ENCODE results near the gene ARL4D.
"Not testable (repeated sequence)": the region's sequence is repeated elsewhere in the genome, so short reads cannot be mapped to it uniquely, and the experiment has no call there.

The ARL4D gene

DNA sequence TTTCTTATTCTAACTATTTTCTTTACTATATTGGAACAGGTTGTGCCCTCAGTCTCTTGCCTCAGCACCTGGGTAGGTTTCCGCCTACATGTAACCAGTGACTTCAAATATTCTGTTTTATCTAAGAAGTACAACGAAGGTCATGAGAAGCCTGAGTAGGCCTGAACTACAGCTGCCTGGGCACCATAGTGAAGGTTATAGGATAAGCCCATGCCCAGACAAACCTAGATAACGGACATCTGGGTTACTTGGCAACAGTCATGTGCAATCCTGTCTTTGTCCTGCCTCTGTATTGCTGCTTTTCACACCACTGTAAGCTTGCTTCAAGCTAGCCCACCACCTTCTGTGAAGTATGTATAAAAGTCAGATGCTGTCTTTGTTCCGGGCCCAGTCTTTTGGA, 25.4 kb upstream of the ARL4D start:
- Histone ChIP-seq H3K36me3 (ENCODE audit: low read depth) (no peaks in the 10 kb centered on the region), H3K4me1 (ENCODE audit: insufficient read depth, poor library complexity, severe bottlenecking) (peaks cover 10% of the 10 kb centered on the region), H3K27me3 (ENCODE audit: insufficient read depth, poor library complexity, severe bottlenecking) (no peaks in the 10 kb centered on the region), H3K4me3 (ENCODE audit: severe bottlenecking) (no peak overlapping the region), H3K27ac (ENCODE audit: poor library complexity, severe bottlenecking) (no peak overlapping the region), H3K9me3 (ENCODE audit: severe bottlenecking) (no peaks in the 10 kb centered on the region)
- TF ChIP-seq, protein P1, sequence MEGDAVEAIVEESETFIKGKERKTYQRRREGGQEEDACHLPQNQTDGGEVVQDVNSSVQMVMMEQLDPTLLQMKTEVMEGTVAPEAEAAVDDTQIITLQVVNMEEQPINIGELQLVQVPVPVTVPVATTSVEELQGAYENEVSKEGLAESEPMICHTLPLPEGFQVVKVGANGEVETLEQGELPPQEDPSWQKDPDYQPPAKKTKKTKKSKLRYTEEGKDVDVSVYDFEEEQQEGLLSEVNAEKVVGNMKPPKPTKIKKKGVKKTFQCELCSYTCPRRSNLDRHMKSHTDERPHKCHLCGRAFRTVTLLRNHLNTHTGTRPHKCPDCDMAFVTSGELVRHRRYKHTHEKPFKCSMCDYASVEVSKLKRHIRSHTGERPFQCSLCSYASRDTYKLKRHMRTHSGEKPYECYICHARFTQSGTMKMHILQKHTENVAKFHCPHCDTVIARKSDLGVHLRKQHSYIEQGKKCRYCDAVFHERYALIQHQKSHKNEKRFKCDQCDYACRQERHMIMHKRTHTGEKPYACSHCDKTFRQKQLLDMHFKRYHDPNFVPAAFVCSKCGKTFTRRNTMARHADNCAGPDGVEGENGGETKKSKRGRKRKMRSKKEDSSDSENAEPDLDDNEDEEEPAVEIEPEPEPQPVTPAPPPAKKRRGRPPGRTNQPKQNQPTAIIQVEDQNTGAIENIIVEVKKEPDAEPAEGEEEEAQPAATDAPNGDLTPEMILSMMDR (IDR thresholded peaks at IDR 0.05; ENCODE audit: poor library complexity, severe bottlenecking): no peak
- no peak for DNase-seq (ENCODE audit: low spot score)
- ATAC-seq (ENCODE audit: low read depth): no peak

DNA sequence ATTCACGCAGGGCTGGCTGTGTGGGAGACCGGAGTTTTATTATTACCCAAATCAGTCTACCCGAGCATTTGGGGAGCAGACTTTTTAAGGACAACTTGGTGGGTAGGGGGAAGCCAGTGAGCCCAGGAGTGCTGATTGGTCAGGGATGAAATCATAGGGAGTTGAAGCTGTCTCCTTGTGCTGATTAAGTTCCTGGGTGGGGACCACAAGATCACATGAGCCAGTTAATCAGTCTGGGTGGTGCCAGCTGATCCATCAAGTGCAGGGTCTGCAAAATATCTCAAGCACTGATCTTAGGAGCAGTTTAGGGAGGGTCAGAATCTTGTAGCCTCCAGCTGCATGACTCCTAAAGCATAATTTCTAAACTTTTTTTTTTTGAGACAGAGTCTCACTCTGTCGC, 22.9 kb upstream of the ARL4D start:
- DNase-seq (ENCODE audit: low spot score); ATAC-seq (ENCODE audit: low read depth): not testable (repeated sequence)

DNA sequence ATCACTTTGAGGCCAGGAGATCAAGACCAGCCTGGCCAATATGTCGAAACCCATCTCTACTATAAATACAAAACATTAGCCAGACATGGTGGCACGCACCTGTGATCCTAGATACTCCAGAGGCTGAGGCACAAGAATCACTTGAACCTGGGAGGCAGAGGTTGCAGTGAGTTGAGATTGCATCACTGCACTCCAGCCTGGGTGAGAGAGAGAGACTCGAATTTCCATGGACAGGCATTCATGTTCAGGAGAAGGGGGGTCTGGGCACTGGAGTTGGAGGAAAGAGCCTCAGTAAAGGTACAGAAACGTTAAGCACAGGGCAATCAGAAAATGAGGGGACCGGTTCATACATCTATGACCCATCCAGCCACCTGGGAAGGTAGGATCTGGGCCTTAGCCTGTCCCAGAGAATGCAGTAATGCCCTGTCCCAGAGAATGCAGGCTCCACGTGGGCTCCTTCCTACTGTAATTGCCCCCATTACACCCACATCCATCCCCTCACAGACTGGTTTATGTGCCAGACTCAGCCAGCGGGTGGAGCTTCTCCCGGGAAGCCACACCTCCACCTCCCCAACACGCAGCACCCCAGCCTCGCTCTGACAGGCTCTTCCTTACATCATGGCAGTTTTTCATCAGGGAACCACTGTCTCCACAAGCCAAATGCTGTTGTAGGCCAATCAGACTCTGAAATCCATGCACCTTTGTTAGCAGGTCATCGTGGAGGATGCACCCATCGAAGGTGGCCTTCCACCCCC, 21.6 kb upstream of the ARL4D start:
- Histone ChIP-seq H3K36me3 (ENCODE audit: low read depth) (no peaks in the 10 kb centered on the region), H3K4me1 (ENCODE audit: insufficient read depth, poor library complexity, severe bottlenecking) (no peaks in the 10 kb centered on the region), H3K4me3 (ENCODE audit: severe bottlenecking) (no peak overlapping the region), H3K27ac (ENCODE audit: poor library complexity, severe bottlenecking) (no peak overlapping the region), H3K27me3 (ENCODE audit: insufficient read depth, poor library complexity, severe bottlenecking) (no peaks in the 10 kb centered on the region), H3K9me3 (ENCODE audit: severe bottlenecking) (peaks cover 10% of the 10 kb centered on the region)
- TF ChIP-seq, protein P1 (IDR thresholded peaks at IDR 0.05; ENCODE audit: poor library complexity, severe bottlenecking): no peak
- DNase-seq (ENCODE audit: low spot score) (no peak), ATAC-seq (ENCODE audit: low read depth) (no peak)

More for the DNA sequence above, 22.9 kb upstream of the ARL4D start:
- H3K4me1 ChIP-seq (ENCODE audit: insufficient read depth, poor library complexity, severe bottlenecking); H3K4me3 ChIP-seq (ENCODE audit: severe bottlenecking); H3K27me3 ChIP-seq (ENCODE audit: insufficient read depth, poor library complexity, severe bottlenecking); H3K9me3 ChIP-seq (ENCODE audit: severe bottlenecking); H3K36me3 ChIP-seq (ENCODE audit: low read depth); H3K27ac ChIP-seq (ENCODE audit: poor library complexity, severe bottlenecking): not testable (repeated sequence)

DNA sequence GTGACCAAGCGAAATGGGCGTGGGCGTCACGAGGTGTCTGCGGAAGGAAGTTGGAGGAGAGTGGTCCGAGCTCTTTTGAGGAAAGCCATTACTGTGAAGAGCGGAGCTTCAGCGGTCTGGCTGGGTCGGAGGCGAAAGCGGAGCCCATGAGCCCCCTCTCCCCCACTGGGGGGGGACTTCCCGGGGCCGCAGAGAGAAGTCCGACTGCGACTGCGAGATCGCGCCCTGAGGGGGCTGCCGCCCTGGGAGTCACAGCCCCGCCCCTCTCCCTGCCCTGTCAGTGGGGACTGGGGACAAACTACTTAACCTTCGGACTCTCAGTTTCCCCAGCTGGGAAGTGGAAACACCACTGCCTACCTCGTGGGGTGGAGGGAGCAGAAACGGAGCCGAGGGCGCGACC, 20.0 kb upstream of the ARL4D start:
- H3K27me3 ChIP-seq (ENCODE audit: insufficient read depth, poor library complexity, severe bottlenecking): no peaks in the 10 kb centered on the region
- no peak overlapping the region for H3K27ac ChIP-seq (ENCODE audit: poor library complexity, severe bottlenecking)
- H3K36me3 ChIP-seq (ENCODE audit: low read depth): no peaks in the 10 kb centered on the region
- H3K4me3 ChIP-seq (ENCODE audit: severe bottlenecking): no peak overlapping the region
- H3K9me3 ChIP-seq (ENCODE audit: severe bottlenecking): peaks cover 10% of the 10 kb centered on the region
- DNase-seq (ENCODE audit: low spot score) (no peak), ATAC-seq (ENCODE audit: low read depth) (no peak)
- TF ChIP-seq, protein P1 (IDR thresholded peaks at IDR 0.05; ENCODE audit: poor library complexity, severe bottlenecking): no peak
- H3K4me1 ChIP-seq (ENCODE audit: insufficient read depth, poor library complexity, severe bottlenecking): no peaks in the 10 kb centered on the region

DNA sequence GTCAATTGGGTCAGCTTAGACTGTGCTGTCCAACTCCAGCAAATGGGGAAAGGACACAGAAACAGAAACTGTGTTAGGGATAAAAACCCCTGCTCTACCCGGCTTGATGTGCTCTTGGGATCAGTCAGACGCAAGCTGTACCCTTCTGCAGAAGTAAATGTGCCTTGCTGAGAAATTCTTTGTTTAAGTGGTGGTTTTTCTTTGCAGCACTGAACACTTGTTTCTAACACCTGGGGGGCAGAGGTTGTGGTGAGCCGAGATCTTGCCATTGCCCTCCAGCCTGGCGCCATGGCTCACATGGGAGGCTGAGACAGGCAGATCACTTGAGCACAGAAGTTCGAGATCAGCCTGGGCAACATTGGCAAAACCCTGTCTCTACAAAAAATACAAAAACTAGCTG, 18.5 kb upstream of the ARL4D start:
- Histone ChIP-seq H3K36me3 (ENCODE audit: low read depth) (no peaks in the 10 kb centered on the region), H3K4me3 (ENCODE audit: severe bottlenecking) (no peak overlapping the region), H3K27ac (ENCODE audit: poor library complexity, severe bottlenecking) (no peak overlapping the region), H3K27me3 (ENCODE audit: insufficient read depth, poor library complexity, severe bottlenecking) (no peaks in the 10 kb centered on the region), H3K4me1 (ENCODE audit: insufficient read depth, poor library complexity, severe bottlenecking) (no peaks in the 10 kb centered on the region), H3K9me3 (ENCODE audit: severe bottlenecking) (peaks cover 10% of the 10 kb centered on the region)
- TF ChIP-seq, protein P1 (IDR thresholded peaks at IDR 0.05; ENCODE audit: poor library complexity, severe bottlenecking): no peak
- DNase-seq (ENCODE audit: low spot score) (no peak), ATAC-seq (ENCODE audit: low read depth) (no peak)

Data from RWPE2 (cell line).